Mesendoderm (in vitro differentiated cells): ENCODE data around the gene PM20D1. TPM values are rescaled to one million over a fixed set of nuclear protein-coding genes. Genes with fewer than 3 reads are reported as not detected.
"Not testable (repeated sequence)": the region's sequence is repeated elsewhere in the genome, so short reads cannot be mapped to it uniquely, and the experiment has no call there.

Experiments
- DNase-seq: peaks from one replicate; pipeline ENCODE4 v3.0.0; 2013
- H2AK5ac ChIP-seq: 2 replicates; pipeline ENCODE4 v1.6.1; 2013; ENCODE audit warnings: low read length, inconsistent platforms
- H2BK120ac ChIP-seq: 2 replicates; pipeline ENCODE4 v1.6.1; 2013; ENCODE audit warnings: low read depth, mild to moderate bottlenecking, low read length, moderate library complexity, mixed read lengths
- H2BK15ac ChIP-seq: replicated peaks from 2 replicates; pipeline ENCODE4 v1.6.1; 2013; ENCODE audit warnings: low read depth, mild to moderate bottlenecking, moderate library complexity
- H2BK5ac ChIP-seq: 2 replicates; pipeline ENCODE4 v1.6.1; 2013; ENCODE audit warnings: low read length, inconsistent platforms
- H3K18ac ChIP-seq: 2 replicates; pipeline ENCODE4 v1.6.1; 2013; ENCODE audit warnings: mild to moderate bottlenecking, low read length, mixed read lengths
- H3K23ac ChIP-seq: one replicate; pipeline ENCODE4 v1.6.1; 2013; ENCODE audit warnings: low read length
- H3K27ac ChIP-seq: 2 replicates; pipeline ENCODE4 v1.5.1; 2013; ENCODE audit warnings: low read depth, mild to moderate bottlenecking, inconsistent platforms, low read length, moderate library complexity
- H3K27me3 ChIP-seq: 2 replicates; pipeline ENCODE4 v1.6.1; 2013; ENCODE audit warnings: low read length, control low read depth, mild to moderate bottlenecking, inconsistent platforms; ENCODE audit not compliant: insufficient read depth, poor library complexity
- H3K36me3 ChIP-seq: 2 replicates; pipeline ENCODE4 v1.6.1; 2013; ENCODE audit warnings: low read length, inconsistent platforms; ENCODE audit not compliant: control insufficient read depth, insufficient read depth
- H3K4ac ChIP-seq: one replicate; pipeline ENCODE4 v1.6.1; 2013; ENCODE audit warnings: low read depth, mild to moderate bottlenecking, low read length, moderate library complexity
- H3K4me1 ChIP-seq: 2 replicates; pipeline ENCODE4 v1.6.1; 2013; ENCODE audit warnings: low read depth, low read length, inconsistent platforms; ENCODE audit not compliant: control insufficient read depth
- H3K4me2 ChIP-seq: 2 replicates; pipeline ENCODE4 v1.6.1; 2013; ENCODE audit warnings: low read length
- H3K4me3 ChIP-seq: 2 replicates; pipeline ENCODE4 v1.5.1; 2013; ENCODE audit warnings: mild to moderate bottlenecking, low read length
- H3K56ac ChIP-seq: one replicate; pipeline ENCODE4 v1.6.1; 2013; ENCODE audit warnings: low read length
- H3K79me1 ChIP-seq: 2 replicates; pipeline ENCODE4 v1.6.1; 2013; ENCODE audit warnings: low read length, inconsistent platforms
- H3K79me2 ChIP-seq: 2 replicates; pipeline ENCODE4 v1.6.1; 2013; ENCODE audit warnings: mild to moderate bottlenecking, low read length; ENCODE audit not compliant: control insufficient read depth, insufficient read depth
- H3K9ac ChIP-seq: 2 replicates; pipeline ENCODE4 v1.6.1; 2013; ENCODE audit warnings: low read length, inconsistent platforms
- H4K5ac ChIP-seq: one replicate; pipeline ENCODE4 v1.6.1; 2013; ENCODE audit warnings: low read length
- H4K8ac ChIP-seq: one replicate; pipeline ENCODE4 v1.6.1; 2013; ENCODE audit warnings: low read depth, mild to moderate bottlenecking, control low read depth, low read length, moderate library complexity
- WGBS: extraction: QIAGEN DNeasy Blood & Tissue Kit; methylation state at CpG from one replicate; pipeline ENCODE4 v1.1.7; 2013; ENCODE audit warnings: low lambda C conversion rate, missing lambda C conversion rate; ENCODE audit not compliant: insufficient coverage; ENCODE audit errors: extremely low coverage; 5-methylcytosine and 5-hydroxymethylcytosine counted together
- polyA plus RNA-seq, 2 experiments: library from polyadenylated mRNA; stranded (reverse); fragments of 200-250 nt; gene quantifications; one replicate each; pipeline ENCODE4 v1.2.3, GENCODE V29; 2013

PM20D1 gene, protein sequence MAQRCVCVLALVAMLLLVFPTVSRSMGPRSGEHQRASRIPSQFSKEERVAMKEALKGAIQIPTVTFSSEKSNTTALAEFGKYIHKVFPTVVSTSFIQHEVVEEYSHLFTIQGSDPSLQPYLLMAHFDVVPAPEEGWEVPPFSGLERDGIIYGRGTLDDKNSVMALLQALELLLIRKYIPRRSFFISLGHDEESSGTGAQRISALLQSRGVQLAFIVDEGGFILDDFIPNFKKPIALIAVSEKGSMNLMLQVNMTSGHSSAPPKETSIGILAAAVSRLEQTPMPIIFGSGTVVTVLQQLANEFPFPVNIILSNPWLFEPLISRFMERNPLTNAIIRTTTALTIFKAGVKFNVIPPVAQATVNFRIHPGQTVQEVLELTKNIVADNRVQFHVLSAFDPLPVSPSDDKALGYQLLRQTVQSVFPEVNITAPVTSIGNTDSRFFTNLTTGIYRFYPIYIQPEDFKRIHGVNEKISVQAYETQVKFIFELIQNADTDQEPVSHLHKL
- not detected for polyA plus RNA-seq (2013, experiment 1 of 2)
- not detected for polyA plus RNA-seq (2013, experiment 2 of 2)

DNA sequence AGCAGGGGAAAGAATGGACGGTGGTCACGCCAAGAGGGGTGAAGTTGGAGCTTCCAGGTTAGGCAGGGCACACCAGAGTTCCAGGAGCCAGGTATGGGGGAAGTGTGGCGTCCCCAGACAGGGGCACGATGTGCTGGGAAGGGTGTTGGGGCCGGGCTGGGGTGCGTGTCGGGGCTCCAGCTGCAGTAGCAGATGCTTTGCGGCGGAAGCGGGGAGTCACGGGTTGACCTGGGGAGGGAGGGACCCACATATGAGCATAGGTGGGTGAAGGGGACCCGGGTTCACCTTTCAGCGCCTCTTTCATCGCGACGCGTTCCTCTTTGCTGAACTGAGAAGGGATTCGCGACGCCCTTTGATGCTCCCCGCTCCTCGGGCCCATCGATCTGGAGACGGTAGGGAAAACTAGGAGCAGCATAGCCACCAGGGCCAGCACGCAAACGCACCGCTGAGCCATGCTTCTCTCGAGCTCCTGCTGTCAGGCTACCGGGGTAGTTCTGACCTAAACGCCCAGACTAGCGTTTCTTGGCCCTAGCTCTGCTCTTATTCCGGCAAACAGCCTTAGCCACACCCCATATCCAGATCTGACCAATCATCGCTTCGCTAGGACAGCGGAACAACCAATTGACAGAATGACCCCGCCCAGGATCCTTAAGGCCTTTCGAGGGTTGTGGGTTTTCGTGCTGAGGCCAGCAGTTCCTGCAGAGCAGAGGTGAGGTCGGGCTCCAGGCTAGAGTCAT is at the start of gene PM20D1:
TSS of gene PM20D1 (minus strand) at position 514 of the 737 bp plus-strand sequence. CDS start at position 454, 60 bp downstream.
- H2BK15ac ChIP-seq: no peak within 1 kb of the TSS
- no peaks in the 10 kb centered on the region for H3K79me1 ChIP-seq
- H3K18ac ChIP-seq: no peak within 1 kb of the TSS
- H3K4ac ChIP-seq: no peak within 1 kb of the TSS
- no peak within 1 kb of the TSS for H2BK120ac ChIP-seq
- no peak within 1 kb of the TSS for H4K5ac ChIP-seq
- H3K4me3 ChIP-seq: no peak within 1 kb of the TSS
- no peak within 1 kb of the TSS for H2AK5ac ChIP-seq
- no peak within 1 kb of the TSS for H4K8ac ChIP-seq
- H3K36me3 ChIP-seq: no peaks in the 10 kb centered on the region
- H3K4me2 ChIP-seq: no peak within 1 kb of the TSS
- H3K56ac ChIP-seq: no peak within 1 kb of the TSS
- no peaks in the 10 kb centered on the region for H3K79me2 ChIP-seq
- no peak within 1 kb of the TSS for H2BK5ac ChIP-seq
- no peaks in the 10 kb centered on the region for H3K27me3 ChIP-seq
- H3K9ac ChIP-seq: no peak within 1 kb of the TSS
- H3K4me1 ChIP-seq: no peaks in the 10 kb centered on the region
- peak; percentile 46 for DNase-seq
- H3K27ac ChIP-seq: no peak within 1 kb of the TSS
- no CpG with 5 or more reads among the region's 39 CpGs for WGBS
- no peak within 1 kb of the TSS for H3K23ac ChIP-seq

DNA sequence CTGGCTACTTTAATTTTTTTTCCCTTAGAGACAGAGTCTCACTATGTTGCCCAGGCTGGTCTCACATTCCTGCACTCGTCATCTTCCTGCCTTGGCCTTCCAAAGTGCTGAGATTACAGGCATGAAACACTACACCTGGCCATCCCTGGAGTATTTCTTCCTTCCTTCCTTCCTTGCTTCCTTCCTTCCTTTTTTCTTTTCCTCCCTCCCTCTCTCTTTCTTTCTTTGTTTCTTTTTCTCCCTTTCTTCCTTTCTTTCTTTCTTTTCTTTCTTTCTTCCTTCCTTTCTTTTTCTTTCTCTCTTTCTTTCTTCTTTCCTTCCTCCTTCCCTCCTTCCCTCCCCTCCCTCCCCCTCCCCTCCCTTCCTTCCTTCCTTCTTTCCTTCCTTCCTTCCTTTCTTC is 46.4 kb upstream of the PM20D1 start:
- Histone ChIP-seq H3K4me1 (no peaks in the 10 kb centered on the region), H3K4me2 (no peak overlapping the region), H4K5ac (no peak overlapping the region), H2AK5ac (no peak overlapping the region), H2BK5ac (no peak overlapping the region), H3K18ac (no peak overlapping the region), H3K27me3 (no peaks in the 10 kb centered on the region), H3K23ac (no peak overlapping the region), H3K79me2 (no peaks in the 10 kb centered on the region), H3K79me1 (no peaks in the 10 kb centered on the region), H3K9ac (no peak overlapping the region), H3K27ac (no peak overlapping the region), H3K4ac (no peak overlapping the region), H2BK15ac (no peak overlapping the region), H4K8ac (no peak overlapping the region), H2BK120ac (no peak overlapping the region), H3K4me3 (no peak overlapping the region), H3K36me3 (no peaks in the 10 kb centered on the region), H3K56ac (no peak overlapping the region)
- DNase-seq: no peak
- no CpG with 5 or more reads among the region's 1 CpG for WGBS

DNA sequence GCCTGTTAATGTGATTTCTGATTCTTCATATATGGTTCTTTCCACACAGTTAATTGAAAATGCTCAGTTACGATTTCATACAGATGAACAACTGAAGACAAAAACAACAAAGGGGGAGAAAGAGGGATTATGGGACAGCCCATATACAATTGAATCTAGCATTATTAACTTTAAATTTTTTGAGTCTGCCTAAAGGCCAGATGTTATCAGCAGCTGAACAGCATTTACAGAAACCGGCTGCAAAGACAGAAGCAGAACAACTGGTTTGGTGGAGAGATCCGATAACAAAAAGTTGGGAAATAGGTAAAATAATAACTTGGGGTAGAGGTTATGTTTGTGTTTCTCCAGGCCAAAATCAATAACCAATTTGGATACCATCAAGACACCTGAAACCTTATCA is 44.2 kb upstream of the PM20D1 start:
- H3K36me3 ChIP-seq, H4K8ac ChIP-seq, H3K18ac ChIP-seq, H3K4ac ChIP-seq, DNase-seq, H4K5ac ChIP-seq, H2BK120ac ChIP-seq, H3K56ac ChIP-seq, H3K4me3 ChIP-seq, H3K4me1 ChIP-seq, H2BK5ac ChIP-seq, H3K9ac ChIP-seq, H3K79me2 ChIP-seq, H3K4me2 ChIP-seq, H2BK15ac ChIP-seq, H3K23ac ChIP-seq, H3K79me1 ChIP-seq, H3K27me3 ChIP-seq, H3K27ac ChIP-seq, H2AK5ac ChIP-seq: not testable (repeated sequence)
- WGBS: no CpG with 5 or more reads among the region's 3 CpGs

DNA sequence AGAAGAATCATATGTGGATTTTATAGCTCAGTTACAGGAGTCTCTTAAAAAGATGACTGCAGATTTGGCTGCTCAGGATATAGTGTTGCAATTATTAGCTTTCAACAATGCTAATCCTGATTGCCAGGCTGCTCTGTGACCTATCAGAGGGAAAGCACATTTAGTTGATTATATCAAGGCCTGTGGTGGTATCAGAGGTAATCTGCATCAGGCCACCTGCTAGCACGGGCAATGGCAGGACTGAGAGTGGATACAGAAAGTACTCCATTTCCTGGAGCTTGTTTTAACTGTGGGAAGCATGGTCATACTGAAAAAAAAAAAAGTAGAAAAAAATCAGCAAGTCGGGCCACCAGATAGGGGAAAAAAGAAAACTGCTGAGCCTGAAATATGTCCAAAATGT is 42.2 kb upstream of the PM20D1 start:
- H3K18ac ChIP-seq, H3K9ac ChIP-seq, H3K4ac ChIP-seq, H3K4me2 ChIP-seq, DNase-seq, H3K27me3 ChIP-seq, H2AK5ac ChIP-seq, H4K8ac ChIP-seq, H3K79me1 ChIP-seq, H2BK15ac ChIP-seq, H3K79me2 ChIP-seq, H3K56ac ChIP-seq, H3K27ac ChIP-seq, H3K4me3 ChIP-seq, H2BK5ac ChIP-seq, H3K36me3 ChIP-seq, H4K5ac ChIP-seq, H3K4me1 ChIP-seq, H2BK120ac ChIP-seq, H3K23ac ChIP-seq: not testable (repeated sequence)
- WGBS: no CpG with 5 or more reads among the region's 2 CpGs

DNA sequence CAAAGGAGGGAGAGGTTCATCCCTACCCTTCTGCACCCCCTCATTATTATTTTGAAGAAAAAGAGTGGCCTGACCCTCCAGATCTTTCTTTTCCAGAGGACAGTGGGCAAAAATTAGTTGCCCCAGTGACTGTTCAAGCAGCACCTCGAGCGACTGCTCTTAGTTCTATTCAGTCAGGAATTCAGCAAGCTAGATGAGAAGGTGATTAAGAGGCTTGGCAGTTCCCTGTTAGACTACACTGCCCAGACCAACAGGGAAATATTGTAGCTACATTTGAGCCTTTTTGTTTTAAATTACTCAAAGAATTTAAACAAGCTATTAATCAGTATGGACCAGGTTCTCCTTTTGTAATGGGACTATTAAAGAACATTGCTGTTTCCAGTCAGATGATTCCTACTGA is 41.5 kb upstream of the PM20D1 start:
- H3K79me2 ChIP-seq, H3K4ac ChIP-seq, H4K8ac ChIP-seq, H2AK5ac ChIP-seq, H3K9ac ChIP-seq, H3K18ac ChIP-seq, H3K4me2 ChIP-seq, H2BK15ac ChIP-seq, H3K23ac ChIP-seq, H3K79me1 ChIP-seq, H3K56ac ChIP-seq, H2BK5ac ChIP-seq, H3K27ac ChIP-seq, DNase-seq, H3K4me3 ChIP-seq, H3K27me3 ChIP-seq, H3K4me1 ChIP-seq, H3K36me3 ChIP-seq, H4K5ac ChIP-seq, H2BK120ac ChIP-seq: not testable (repeated sequence)
- WGBS: no CpG with 5 or more reads among the region's 2 CpGs
